Cortex of kidney (tissue), 1 donor: Measurements from ENCODE around the gene ARID4A.
"Not testable (repeated sequence)": the region's sequence is repeated elsewhere in the genome, so short reads cannot be mapped to it uniquely, and the experiment has no call there.

Experiments
- DNase-seq: peaks from one replicate; lab custom pipeline; 2025; lab: John Stamatoyannopoulos, UW

ARID4A gene, protein sequence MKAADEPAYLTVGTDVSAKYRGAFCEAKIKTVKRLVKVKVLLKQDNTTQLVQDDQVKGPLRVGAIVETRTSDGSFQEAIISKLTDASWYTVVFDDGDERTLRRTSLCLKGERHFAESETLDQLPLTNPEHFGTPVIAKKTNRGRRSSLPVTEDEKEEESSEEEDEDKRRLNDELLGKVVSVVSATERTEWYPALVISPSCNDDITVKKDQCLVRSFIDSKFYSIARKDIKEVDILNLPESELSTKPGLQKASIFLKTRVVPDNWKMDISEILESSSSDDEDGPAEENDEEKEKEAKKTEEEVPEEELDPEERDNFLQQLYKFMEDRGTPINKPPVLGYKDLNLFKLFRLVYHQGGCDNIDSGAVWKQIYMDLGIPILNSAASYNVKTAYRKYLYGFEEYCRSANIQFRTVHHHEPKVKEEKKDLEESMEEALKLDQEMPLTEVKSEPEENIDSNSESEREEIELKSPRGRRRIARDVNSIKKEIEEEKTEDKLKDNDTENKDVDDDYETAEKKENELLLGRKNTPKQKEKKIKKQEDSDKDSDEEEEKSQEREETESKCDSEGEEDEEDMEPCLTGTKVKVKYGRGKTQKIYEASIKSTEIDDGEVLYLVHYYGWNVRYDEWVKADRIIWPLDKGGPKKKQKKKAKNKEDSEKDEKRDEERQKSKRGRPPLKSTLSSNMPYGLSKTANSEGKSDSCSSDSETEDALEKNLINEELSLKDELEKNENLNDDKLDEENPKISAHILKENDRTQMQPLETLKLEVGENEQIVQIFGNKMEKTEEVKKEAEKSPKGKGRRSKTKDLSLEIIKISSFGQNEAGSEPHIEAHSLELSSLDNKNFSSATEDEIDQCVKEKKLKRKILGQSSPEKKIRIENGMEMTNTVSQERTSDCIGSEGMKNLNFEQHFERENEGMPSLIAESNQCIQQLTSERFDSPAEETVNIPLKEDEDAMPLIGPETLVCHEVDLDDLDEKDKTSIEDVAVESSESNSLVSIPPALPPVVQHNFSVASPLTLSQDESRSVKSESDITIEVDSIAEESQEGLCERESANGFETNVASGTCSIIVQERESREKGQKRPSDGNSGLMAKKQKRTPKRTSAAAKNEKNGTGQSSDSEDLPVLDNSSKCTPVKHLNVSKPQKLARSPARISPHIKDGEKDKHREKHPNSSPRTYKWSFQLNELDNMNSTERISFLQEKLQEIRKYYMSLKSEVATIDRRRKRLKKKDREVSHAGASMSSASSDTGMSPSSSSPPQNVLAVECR

DNA sequence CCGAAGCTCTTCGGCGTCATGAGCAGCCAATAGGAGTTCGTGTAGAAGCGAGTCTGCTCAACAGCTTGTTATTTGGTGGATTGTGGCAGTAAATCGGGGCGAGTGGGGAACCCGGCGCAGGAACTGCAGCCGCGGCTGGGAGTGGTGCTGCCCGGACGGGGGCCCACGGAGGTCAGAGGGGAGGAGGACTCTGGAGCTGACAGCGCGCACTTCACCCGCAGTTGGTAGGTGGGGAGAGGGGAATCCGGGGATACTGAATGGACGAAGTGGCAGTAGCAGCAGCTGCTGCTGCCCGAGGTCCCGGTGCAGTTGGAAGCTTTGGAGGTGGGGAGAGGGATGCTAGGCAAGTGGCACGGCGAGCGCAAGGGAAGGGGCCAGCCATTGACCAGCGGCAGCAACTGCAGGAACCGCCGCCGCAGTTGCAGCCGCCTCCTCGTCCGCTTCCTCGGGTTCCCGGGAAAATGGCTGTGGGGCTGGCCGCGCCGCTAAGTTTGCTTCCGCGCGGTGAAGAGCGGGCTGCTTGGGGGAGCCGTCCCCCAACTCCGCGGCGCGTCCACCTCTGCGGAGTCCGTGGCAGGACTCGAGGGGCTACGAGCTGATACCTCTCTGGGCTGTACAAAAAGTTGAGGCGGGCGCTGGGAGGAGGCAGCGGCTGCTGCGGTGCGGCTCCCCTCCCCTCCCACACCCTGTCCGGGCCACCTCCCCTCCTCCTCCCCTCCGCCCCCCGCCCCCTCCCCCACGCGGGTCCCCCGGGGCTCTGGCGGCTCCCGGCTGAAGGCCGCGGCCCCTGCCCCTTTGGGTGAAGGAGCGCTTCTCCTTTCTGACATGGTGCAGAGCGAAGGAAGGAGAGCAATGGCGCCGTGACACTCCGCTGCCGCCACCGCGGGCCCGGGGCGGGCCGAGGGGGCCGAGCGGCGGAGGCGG, at the start of gene ARID4A:
ARID4A (plus strand) TSS at position 79 of the 924 bp plus-strand sequence. CDS start 1,300 bp downstream, outside the sequence.
- no peak for DNase-seq

DNA sequence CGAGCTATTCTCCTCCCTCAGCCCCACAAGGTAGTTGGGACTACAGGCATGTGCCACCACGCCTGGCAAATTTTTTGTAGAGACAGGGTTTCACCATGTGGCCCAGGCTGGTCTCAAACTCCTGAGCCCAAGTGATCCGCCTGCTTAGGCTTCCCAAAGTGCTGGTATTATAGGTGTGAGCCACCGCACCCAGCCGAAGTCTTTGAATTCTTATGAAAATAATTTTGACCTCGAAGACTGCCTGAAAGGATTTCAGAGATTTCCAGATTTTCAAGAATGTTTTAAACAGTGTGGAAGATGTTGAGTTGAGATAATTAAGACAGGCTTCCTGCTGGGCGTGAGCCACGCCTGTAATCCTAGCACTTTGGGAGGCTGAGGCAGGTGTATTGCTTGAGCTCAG, 48.7 kb upstream of the ARID4A start:
- DNase-seq, result no peak

DNA sequence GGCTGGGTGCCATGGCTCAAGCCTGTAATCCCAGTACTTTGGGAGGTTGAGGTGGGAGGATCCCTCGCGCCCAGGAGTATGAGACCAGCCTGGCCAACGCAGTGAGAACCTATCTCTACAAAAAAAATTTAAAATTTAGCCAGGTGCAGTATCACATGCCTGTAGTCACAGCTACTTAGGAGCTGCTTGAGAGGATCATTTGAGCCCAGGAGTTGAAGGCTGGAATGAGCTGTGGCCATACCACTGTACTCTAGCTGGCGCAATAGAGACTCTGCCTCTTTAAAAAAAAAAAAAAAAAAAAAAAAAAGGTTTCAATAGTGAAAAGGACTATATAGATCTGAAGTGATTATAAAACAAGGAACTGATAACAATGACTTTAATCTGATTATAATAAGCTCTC, 40.2 kb upstream of the ARID4A start:
- DNase-seq, result no peak

DNA sequence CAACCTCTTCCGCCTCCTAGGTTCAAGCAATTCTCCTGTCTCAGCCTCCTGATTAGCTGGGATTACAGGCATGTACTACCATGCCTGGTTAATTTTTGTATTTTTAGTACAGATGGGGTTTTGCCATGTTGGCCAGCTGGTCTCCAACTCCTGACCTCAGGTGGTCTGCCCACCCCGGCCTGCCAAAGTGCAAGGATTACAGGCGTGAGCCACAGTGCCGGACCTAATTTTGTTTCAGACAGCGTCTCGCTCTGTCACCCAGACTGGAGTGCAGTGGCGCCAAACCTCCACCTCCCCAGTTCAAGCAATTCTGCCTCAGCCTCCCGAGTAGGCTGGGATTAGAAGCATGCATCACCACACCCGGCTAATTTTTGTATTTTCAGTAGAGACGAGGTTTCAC, 36.4 kb upstream of the ARID4A start:
- DNase-seq, result not testable (repeated sequence)

DNA sequence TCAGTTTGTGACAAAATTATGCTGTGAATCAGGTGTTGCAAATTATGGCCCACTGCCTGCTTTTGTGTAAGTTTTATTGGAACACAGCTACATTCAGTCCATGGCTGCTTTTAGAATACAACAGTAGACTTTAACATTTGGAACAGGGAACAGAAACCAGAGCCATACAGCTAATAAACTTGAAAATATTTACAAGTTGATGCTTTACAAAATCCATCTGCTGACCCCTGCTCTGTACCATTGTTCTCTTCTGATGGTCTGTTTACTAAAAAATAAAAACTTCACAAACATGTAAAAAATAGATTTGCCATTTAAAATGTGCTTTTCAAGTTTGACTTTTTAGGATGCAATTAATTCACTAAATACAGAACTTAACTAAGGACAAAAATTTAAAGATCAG, 33.0 kb upstream of the ARID4A start:
- DNase-seq, result no peak

DNA sequence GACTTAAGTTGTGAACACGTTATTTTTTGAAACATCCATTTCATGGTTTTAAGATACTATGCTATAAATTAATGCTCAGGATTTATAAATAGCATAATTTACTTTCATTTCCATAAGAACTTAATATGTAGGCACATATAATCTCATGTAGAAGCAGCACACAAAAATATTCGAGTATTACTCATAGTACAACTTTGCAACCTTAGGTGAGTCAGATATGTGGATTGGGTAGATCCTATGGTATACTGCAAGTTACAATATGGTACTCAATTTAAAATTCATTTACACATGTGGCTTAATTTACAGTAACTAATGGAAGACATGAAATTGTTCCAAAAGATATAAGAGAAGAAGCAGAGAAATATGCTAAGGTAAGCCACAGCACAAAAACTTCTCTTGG, 27.7 kb upstream of the ARID4A start:
- DNase-seq, result no peak

DNA sequence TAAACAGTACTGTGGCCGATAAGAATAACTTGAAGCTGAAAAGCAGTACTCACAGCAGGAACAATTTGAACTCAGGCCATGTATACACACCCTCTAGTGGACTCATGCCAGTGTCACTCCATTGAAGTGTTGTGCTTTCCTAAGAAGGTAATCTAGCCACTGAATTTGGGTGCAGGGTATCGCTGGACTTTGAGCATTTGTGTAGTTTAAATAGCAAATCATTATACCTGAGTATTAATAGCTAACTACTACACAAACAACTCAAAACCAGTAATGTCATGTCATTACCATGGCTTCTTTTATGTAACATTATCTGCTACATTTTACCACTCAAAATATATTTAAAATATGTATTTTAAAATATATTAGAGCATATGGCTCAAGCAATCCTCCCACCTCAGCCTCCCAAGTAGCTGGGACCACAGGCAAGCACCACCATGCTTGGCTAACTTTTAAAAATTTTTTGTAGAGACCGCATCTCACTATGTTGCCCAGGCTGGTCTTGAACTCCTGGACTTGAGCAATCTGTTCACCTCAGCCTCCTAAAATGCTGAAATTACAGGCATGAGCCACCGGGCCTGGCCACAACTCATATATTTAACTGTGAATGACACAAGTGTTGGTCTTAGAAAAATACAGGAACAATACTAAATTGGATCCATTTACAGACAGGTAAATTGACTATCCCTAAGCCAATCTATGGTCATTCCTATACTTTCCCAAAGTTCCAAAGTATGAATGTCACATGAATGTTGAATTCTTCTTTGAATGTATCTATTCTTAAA, 25.6 kb upstream of the ARID4A start:
- DNase-seq, result no peak

DNA sequence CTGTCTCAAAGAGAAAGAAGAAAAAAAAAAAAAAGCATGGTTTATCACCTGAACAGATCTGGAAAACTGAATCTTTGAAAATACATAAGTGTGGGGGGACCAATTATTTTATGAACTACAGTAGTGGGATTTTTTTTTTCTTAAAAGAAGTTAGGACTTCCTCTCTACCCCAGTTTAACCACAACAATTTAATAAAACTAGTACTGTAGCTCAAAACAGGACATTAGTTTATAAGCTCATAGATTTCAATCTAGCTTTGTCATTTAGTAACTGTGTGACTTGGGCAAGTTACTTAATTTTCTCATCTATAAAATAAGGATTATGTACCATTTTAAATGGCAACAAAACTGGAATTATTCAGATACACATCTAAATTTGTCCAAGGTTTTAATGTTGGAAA, 23.5 kb upstream of the ARID4A start:
- no peak for DNase-seq

DNA sequence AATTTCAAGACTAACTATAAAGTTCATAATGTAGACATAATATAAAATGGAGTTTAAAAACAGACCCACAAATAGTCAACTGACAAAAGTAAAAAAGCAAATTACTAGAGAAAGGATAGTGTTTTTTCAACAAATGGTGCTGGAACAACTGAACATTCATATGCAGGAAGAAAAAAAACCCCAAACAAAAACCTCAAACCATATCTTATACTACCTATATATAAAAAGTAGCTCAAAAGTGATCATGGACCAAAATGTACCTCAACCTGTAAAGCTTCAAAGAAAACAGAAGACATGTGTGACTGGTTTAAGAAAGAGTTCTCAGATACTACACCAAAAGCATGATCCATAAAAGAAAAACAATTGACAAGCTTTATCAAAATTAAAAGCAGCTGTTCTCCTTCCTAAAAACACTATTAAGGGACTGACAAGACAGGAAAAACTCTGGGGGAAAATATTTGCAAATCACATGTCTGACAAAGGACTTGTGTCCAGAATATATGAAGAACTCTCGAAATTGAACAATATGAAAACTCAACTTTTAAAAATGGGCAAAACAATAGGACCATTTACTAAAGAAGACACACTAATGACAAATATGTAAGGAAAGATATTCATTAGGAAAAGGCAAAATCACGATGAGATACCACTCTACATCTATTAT, 22.7 kb upstream of the ARID4A start:
- no peak for DNase-seq

DNA sequence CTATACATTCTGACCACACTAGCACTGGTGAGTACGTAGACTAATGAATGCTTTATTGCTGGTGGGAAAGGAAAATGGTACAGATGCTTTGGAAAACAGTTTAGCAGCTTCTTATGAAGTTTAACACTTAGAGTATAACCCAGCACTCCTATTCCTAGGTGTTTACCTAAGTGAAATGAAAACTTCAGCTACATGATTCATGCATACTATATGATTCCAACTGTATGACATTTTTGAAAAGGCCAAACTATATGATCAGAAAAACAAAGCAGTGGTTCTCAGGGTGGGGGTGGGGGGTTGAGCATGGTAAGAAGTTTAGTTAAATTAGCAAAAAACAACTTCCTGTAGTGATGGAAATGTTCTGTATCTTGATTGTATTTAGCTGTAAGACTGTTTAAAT, 22.1 kb upstream of the ARID4A start:
- no peak for DNase-seq

DNA sequence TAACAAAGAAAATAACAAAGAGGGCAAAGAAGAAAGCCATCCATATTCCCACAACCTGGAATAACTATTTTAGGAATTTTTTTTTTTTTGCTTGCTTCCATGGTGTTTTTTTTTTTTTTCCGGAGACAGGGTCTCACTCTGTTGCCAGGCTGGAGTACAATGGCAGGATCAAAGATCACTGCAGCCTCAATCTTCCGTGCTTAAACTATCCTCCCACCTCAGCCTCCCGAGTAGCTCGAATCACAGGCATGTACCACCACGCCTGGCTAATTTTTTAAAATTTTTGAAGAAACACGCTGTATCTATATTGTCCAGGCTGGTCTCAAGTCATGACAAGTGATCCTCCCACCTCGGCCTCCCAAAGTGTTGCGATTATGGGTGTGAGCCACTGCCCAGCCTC, 20.2 kb upstream of the ARID4A start:
- DNase-seq, result no peak

DNA sequence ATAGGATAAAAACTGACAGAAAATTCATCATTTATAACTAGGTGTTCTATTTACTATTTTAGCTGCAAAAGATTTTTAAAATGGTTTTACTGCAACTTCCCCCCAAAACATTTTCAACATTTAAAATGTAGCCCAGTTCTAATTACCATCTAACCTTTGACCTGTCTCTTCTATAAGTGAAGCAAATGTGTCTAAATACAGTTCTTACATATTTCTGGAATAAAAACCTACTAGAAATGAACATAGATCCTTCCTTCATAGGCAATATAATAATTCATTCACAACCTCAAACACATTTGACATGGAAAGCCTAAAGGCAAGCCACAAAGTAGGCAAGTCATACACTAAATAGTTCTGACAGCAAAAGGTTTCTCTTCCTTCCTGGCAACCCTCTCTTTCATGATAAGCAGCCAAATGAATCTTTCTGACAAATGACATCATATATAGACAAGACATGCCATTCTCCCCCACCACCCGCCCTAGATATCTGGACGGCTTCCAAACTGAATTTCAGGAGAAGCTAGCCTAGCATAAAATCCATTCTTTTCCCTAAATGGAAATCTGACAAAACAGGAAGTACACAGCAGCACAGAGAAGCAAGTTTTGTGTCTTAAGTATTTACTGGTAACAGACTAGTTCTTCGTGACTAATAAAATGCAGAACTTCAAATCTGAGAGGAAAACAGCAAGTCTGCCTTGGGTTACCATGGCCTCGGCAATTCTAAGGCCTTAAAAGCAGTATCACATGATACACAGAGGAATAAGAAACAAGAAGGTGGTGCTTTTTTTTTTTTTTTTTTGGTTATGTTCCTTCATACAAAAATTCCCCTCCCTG, 17.2 kb upstream of the ARID4A start:
- DNase-seq, result no peak

DNA sequence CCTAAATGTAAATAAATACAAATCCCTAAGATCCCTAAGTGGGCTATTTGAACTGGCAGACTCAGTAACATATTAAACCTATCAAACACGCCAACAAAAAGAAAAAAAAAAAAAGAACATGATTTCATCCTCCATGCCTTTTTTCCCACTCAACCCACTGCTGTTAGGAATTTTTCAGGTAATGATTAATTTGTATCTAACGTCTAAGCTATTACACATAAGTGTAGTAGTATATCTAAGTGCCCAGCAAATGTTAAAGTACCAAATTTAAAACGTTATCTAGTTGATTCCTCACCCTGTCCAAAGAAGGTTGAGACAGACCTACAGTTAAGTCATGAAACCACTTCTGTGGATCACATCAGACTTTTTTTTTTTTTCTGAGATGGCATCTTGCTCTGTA, 16.4 kb upstream of the ARID4A start:
- DNase-seq, result no peak

DNA sequence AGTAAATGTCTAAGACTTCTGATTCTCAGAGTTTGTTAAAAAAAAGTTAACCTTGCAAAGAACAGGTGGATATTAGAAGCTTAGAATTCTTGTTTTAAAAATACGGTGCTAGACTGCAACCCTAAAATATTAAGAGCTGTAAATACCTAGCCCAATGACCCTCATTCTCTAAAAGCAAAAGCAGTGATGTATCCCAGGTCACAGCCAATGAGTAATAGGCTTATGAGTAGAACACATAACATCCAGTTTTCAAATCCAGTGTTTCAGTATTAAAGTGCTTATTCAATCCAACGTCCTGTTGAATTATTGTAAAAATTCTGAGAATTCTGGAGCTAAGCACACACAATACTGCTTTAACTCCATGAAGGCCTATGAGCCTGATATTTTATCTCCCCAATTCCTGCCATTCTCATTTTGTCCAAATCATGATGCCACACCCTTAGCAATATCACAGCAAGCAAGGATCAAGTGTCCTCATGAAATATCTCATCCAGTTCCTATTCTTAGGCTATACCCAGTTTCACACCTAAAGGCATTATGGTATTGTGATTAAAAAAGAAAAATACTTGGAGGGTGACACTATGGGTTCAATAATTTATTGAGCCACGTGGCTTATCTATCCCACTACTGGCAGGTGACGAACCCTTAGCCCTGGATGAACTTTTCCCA, 15.3 kb upstream of the ARID4A start:
- no peak for DNase-seq

DNA sequence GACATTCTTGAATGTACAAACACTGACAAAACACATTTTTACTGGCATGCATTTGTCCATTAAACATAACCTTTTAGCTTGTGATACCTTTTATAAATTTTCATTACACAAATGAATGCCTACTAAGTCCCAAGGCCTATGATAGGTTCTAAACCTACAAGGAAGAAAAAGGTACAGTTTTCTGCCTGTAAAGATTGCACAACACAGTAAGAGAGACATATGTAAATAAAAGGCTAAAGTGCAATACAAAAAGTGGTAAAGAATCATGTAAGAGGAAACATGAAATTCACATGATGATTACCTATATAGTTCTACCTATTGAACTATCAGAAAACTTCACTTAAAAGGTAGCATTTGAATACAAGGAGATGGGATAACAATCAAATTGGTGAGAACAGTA, 14.6 kb upstream of the ARID4A start:
- no peak for DNase-seq

DNA sequence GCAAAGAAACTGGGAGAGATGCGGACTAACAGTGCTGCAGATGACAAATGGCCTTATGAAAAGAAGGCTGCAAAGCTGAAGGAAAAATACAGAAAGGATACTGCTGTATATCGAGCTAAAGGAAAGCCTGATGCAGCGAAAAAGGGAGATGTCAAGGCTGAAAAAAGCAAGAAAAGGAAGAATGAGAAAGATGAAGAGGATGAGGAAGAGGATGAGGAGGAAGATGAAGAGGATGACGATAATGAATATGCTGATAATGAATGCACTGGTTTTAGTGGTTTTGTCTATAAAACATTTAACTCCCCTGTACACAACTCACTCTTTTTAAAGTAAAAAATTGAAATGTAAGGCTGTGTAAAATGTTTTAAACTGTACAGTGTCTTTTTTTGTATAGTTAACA, 13.2 kb upstream of the ARID4A start:
- no peak for DNase-seq

DNA sequence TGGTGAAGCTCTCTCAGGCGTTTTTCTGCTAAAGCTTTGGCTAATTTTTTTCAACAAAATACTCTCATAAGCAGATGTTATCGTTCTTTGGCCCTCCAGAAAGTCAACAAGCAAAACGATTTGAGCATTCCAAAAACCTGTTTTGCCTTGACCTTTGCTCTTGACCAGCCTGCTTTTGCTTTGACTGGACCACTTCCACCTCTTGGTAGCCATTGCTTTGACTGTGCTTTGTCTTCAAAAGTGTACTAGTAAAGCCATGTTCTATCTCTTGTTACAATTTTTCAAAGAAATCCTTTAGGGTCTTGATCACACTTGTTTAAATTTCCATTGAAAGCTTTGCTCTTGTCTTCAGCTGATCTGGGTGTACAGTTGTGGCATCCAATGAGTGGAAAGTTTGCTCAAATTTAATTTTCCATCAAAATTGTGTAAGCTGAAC, 10.7 kb upstream of the ARID4A start:
- no peak for DNase-seq

DNA sequence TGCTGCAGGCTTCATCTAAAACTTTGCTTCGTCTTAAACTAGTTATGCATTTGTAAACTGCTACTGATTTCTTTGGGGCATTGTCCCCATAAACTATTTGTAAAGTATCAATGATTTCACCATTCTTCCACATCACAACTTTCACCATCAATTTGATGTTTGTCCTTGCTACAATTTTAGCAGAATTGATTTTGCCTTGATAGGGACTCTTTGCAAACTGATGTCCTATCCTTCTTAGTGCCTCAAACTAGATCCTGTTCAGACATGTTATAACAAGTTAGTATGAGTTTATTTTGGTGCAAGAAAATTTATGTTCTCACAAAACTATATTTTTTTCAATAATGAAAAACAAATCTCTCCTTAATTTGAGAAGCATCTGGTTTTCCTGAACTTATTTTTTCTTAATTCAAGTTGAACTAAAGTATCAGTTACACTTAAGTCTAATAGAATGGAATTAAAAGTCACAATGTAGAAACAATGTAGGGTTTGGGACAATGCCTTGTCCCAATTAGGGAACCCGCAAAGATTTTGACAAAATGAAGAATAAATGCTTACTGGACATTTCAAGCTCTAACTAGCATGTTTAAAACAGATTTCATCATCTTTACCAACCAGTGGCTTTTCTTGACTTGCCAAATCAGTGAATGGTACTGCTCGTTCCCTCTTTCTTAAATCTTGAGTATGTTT, 10.1 kb upstream of the ARID4A start:
- DNase-seq, result no peak
